ENCODE data around the gene OSGEP. TPM values are rescaled to one million over a fixed set of nuclear protein-coding genes. Genes with fewer than 3 reads are reported as not detected.

The OSGEP gene
- total RNA-seq, 2 experiments from 2014 or later, result 49.2 to 52.9 TPM

- Mint-ChIP-seq H3K36me3 (ENCODE audit: low read depth) (peaks cover 79% of the 10 kb centered on the region), H3K9me3 (no peaks in the 10 kb centered on the region), H3K27me3 (no peaks in the 10 kb centered on the region), H3K27ac (no peak overlapping the region), H3K4me1 (ENCODE audit: low read depth) (peaks cover 10% of the 10 kb centered on the region), H3K4me3 (no peak overlapping the region)
- POLR2A ChIA-PET, result interaction anchor here (1.5 kb wide), 1 partner anchor 212 kb away, joined by 3 read pairs; no protein-coding TSS in a partner anchor
- ATAC-seq (ENCODE audit: poor library complexity) (no peak), DNase-seq (no peak)
- CTCF ChIA-PET, result no interaction called here
- Histone ChIP-seq H3K27me3 (ENCODE audit: control insufficient read depth in 1 of 2, insufficient read depth in 2 of 2, low read length in 2 of 2) (no peaks in the 10 kb centered on the region), H3K36me3 (ENCODE audit: insufficient read depth, low read length) (peaks cover 59% of the 10 kb centered on the region), H3K4me1 (ENCODE audit: insufficient read depth, low read length) (no peaks in the 10 kb centered on the region), H3K4me3 (ENCODE audit: low read length) (no peak overlapping the region), H3K9me3 (ENCODE audit: control insufficient read depth in 1 of 2, insufficient read depth in 1 of 2, low read length in 2 of 2) (no peaks in the 10 kb centered on the region), H3K27ac (ENCODE audit: low read depth in 1 of 2, low read length in 2 of 2) (no peak overlapping the region)
- TF ChIP-seq CTCF (IDR thresholded peaks at IDR 0.05), result no peak
- intact Hi-C loops (cut with DNase I, micrococcal nuclease), result no loop called here
These were observed 57.1 kb downstream of the OSGEP start for GRCh38 chr14:20397511-20397910.

Other genes with a start within 250 kb of the OSGEP start
- not detected for gene OR11H6, start 231.1 kb downstream of the OSGEP start, total RNA-seq
- not detected for gene OR11H7, start 225.8 kb downstream of the OSGEP start, total RNA-seq
- not detected for gene OR11H4, start 215.5 kb downstream of the OSGEP start, total RNA-seq
- 10 to 100 TPM in 1 of 2 experiments, 1 to 10 TPM in 1; 9.7 to 10.8 TPM for gene TTC5, start 148.9 kb downstream of the OSGEP start, total RNA-seq
- gene CCNB1IP1, start 121.5 kb downstream of the OSGEP start, total RNA-seq, result 10 to 100 TPM; 26.2 to 27.4 TPM
- 10 to 100 TPM; 16.3 to 20.4 TPM for gene PARP2, start 111.2 kb downstream of the OSGEP start, total RNA-seq
- gene TEP1, start 41.3 kb downstream of the OSGEP start, total RNA-seq, result 10 to 100 TPM; 14.3 to 17.4 TPM
- gene KLHL33, start 18.6 kb downstream of the OSGEP start, total RNA-seq, result under 1 TPM; 0.19 to 0.31 TPM
- gene APEX1, start 414 bp upstream of the OSGEP start, total RNA-seq, result 100 to 1,000 TPM; 125 to 127 TPM
- 100 to 1,000 TPM in 1 of 2 experiments, 10 to 100 TPM in 1; 83.9 to 107 TPM for gene PIP4P1, start 6.6 kb upstream of the OSGEP start, total RNA-seq
- 10 to 100 TPM; 73.6 to 77.2 TPM for gene PNP, start 14.6 kb upstream of the OSGEP start, total RNA-seq
- not detected for gene RNASE10, start 50.7 kb upstream of the OSGEP start, total RNA-seq
- not detected for gene RNASE9, start 106.2 kb upstream of the OSGEP start, total RNA-seq
- gene RNASE11, start 133.2 kb upstream of the OSGEP start, total RNA-seq, result not detected
- not detected for gene RNASE12, start 136.6 kb upstream of the OSGEP start, total RNA-seq
- gene OR6S1, start 186.9 kb upstream of the OSGEP start, total RNA-seq, result not detected
- under 1 TPM; 0.11 to 0.38 TPM for gene RNASE4, start 229.7 kb upstream of the OSGEP start, total RNA-seq
- gene ANG, start 234.0 kb upstream of the OSGEP start, total RNA-seq, result under 1 TPM; 0.27 to 0.92 TPM

All from CD4-positive, alpha-beta T cell (primary cell).